ENCODE data around the gene ELL2. TPM values are rescaled to one million over a fixed set of nuclear protein-coding genes. Genes with fewer than 3 reads are reported as not detected.

ELL2 gene
- total and polyA plus RNA-seq, 12 donors = 10.5 to 68.2 (median 27.2) TPM

DNA sequence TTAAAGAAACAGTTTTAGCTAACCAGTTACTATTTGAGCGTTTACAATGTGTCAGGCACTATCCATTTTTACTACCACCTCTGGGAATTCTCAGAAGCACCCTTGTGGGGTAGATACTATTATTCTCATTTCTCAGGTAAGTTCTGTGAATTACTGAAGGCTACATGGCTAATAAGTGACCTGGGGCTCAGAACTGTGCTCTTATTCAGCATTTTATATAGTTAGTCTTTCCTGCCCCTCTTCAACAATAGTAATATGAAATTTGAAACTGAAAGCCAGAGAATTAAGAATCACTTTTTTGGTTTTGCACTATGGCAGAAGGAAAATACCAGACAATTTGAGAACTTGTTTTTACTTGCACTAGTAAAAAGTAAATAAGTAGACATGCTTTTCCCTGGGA lies 11.8 kb downstream of the ELL2 start:
- intact Hi-C loops (cut with DNase I) = loop anchor here in 2 of 10 donors (10.0 kb wide), 2 partner anchors 85 to 385 kb away; no protein-coding TSS in a partner anchor
- TF ChIP-seq, protein P1, sequence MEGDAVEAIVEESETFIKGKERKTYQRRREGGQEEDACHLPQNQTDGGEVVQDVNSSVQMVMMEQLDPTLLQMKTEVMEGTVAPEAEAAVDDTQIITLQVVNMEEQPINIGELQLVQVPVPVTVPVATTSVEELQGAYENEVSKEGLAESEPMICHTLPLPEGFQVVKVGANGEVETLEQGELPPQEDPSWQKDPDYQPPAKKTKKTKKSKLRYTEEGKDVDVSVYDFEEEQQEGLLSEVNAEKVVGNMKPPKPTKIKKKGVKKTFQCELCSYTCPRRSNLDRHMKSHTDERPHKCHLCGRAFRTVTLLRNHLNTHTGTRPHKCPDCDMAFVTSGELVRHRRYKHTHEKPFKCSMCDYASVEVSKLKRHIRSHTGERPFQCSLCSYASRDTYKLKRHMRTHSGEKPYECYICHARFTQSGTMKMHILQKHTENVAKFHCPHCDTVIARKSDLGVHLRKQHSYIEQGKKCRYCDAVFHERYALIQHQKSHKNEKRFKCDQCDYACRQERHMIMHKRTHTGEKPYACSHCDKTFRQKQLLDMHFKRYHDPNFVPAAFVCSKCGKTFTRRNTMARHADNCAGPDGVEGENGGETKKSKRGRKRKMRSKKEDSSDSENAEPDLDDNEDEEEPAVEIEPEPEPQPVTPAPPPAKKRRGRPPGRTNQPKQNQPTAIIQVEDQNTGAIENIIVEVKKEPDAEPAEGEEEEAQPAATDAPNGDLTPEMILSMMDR (IDR thresholded peaks at IDR 0.05) = no peak
- ATAC-seq (no peak), DNase-seq (no peak)
- Histone ChIP-seq H3K4me1 (peaks cover 0 to 43% (median 21%) of the 10 kb centered on the region in 9 donors), H3K27me3 (no peaks in the 10 kb centered on the region), H3K27ac (no peak overlapping the region), H3K9me3 (no peaks in the 10 kb centered on the region), H3K4me3 (no peak overlapping the region), H3K36me3 (no peaks in the 10 kb centered on the region)
- WGBS, 2 donors = 59 to 62% methylated on average over 1 of the region's 1 CpG

DNA sequence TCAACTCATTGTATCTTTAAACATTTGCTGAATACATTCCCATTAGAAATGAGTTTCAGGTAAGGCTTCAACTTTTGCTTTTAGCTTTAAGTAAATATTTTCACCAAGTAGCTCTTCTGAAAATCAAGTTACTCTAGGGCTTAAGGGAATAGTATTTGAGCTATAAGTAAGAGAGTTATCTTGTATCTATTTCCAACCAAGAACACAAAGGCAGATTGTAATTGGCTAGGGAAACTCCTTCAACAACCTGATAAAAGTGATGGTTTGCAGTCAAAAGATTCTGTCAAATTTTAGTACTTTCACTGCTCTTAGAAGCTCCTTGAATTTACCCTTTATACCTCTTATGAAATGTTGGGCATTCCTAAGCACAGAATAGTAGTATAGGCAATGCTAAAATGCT lies 13.0 kb downstream of the ELL2 start:
- intact Hi-C loops (cut with DNase I) = no loop called here
- H3K4me1 ChIP-seq = peaks cover 0 to 49% (median 19%) of the 10 kb centered on the region in 9 donors
- TF ChIP-seq, protein P1 (IDR thresholded peaks at IDR 0.05) = no peak

DNA sequence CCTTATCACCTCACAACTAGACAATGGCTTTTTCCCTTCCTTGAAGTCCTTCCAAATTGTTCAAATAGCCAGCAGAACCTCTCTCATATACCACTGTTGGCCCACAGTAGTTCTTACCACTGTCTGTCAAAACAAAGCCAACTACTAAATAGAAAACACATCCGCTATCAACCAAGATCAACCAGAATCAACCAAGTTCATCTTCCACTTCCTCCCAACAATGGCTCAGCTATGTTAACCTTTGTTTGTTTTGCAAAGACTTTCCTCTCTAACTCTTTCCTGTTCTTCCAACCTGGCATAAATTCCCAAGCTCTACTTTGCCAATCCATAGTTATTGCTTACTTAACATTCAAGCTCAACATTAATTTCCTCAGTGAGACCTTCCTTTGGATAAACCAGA lies 15.2 kb downstream of the ELL2 start:
- Histone ChIP-seq H3K27me3 (no peaks in the 10 kb centered on the region), H3K4me3 (no peak overlapping the region), H3K4me1 (peaks cover 0 to 54% (median 24%) of the 10 kb centered on the region in 9 donors), H3K36me3 (peaks cover 0 to 13% (median 0%) of the 10 kb centered on the region in 9 donors), H3K9me3 (no peaks in the 10 kb centered on the region), H3K27ac (no peak overlapping the region)
- DNase-seq (no peak), ATAC-seq (no peak)
- TF ChIP-seq, protein P1 (IDR thresholded peaks at IDR 0.05) = no peak
- WGBS, 2 donors = 94 to 96% methylated on average over 1 of the region's 1 CpG
- intact Hi-C loops (cut with DNase I) = no loop called here

More for the DNA sequence above, 13.0 kb downstream of the ELL2 start:
- no peaks in the 10 kb centered on the region for H3K36me3 ChIP-seq
- no peak overlapping the region for H3K4me3 ChIP-seq
- no peak for DNase-seq
- H3K9me3 ChIP-seq = no peaks in the 10 kb centered on the region
- no peak for ATAC-seq
- no peak overlapping the region for H3K27ac ChIP-seq
- no peaks in the 10 kb centered on the region for H3K27me3 ChIP-seq

DNA sequence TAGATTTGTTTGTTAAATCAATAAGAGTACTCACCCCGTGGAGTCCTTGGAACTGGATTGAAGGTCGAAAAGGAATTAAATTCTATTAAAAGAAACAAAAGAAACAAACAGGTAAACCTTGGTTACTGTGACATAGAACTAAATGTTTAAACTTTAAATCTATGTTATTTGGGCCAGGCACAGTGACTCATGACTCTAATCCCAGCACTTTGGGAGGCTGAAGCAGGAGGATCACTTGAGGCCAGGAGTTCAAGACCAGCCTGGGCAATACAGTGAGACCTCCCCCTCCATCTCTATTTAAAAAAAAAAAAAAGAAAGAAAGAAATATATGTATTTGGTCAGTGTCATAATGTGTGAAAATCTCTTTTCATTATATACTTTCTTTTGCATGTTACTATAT lies 18.7 kb downstream of the ELL2 start:
- H3K9me3 ChIP-seq = no peaks in the 10 kb centered on the region
- no peak overlapping the region for H3K27ac ChIP-seq
- peaks cover 0 to 29% (median 0%) of the 10 kb centered on the region in 9 donors for H3K36me3 ChIP-seq
- TF ChIP-seq, protein P1 (IDR thresholded peaks at IDR 0.05) = no peak
- intact Hi-C loops (cut with DNase I) = no loop called here
- ATAC-seq (no peak), DNase-seq (no peak)
- H3K27me3 ChIP-seq = no peaks in the 10 kb centered on the region
- no peak overlapping the region for H3K4me3 ChIP-seq
- 80 to 88% methylated on average over 2 of the region's 2 CpGs for WGBS, 2 donors
- H3K4me1 ChIP-seq = peaks cover 0 to 41% (median 19%) of the 10 kb centered on the region in 9 donors

Data from heart right ventricle (tissue), 16 donors.